ENCODE measurements around the gene CYP2C19. TPM values are rescaled to one million over a fixed set of nuclear protein-coding genes. Genes with fewer than 3 reads are reported as not detected.

Gene CYP2C19
- total RNA-seq, 1 experiment from 2014 or later: not detected

DNA sequence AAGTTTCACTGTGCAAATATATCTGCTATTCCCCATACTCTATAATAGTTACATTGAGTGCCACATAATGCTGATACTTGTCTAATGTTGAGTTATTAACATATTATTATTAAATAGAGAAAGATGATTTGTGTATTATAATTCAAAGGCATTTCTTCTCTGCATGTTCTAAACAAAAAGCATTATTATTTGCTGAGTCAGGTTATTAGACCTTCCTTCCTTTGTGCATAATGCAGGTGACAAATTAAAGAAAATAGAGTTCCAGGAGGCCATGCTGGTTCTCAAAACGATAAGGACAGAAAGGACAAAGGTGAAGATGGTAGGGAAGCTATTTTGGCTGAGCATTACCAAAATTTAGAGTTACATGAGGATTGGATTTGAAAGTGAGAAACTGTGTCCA, 90.6 kb downstream of the CYP2C19 start:
- TF ChIP-seq CTCF (conservative IDR thresholded peaks at IDR 0.05; ENCODE audit: low read depth, low read length): no peak
- TF ChIP-seq EZH2phosphoT487 (IDR thresholded peaks at IDR 0.05; ENCODE audit: borderline replicate concordance, low read length): no peak
- TF ChIP-seq EZH2 (IDR thresholded peaks at IDR 0.05; ENCODE audit: low read length, unreplicated experiment): no peak
- no peak overlapping the region for H3K4me2 ChIP-seq (ENCODE audit: low read length)
- ChIA-PET CTCF (no interaction called here), POLR2A (ENCODE audit: unreplicated experiment) (no interaction called here)
- H3K9me3 ChIP-seq (ENCODE audit: low read length): no peaks in the 10 kb centered on the region
- no TSS peak for BruUV-seq (replicated peaks)
- H3K9ac ChIP-seq (ENCODE audit: low read length): no peak overlapping the region
- no peak overlapping the region for H3K27ac ChIP-seq (ENCODE audit: low read length)
- no peaks in the 10 kb centered on the region for H4K20me1 ChIP-seq (ENCODE audit: low read length)
- intact Hi-C loops (cut with micrococcal nuclease): no loop called here
- ATAC-seq: no peak
- H3K4me3 ChIP-seq (ENCODE audit: low read length): no peak overlapping the region
- no peak overlapping the region for H2AFZ ChIP-seq (ENCODE audit: low read length)
- no peaks in the 10 kb centered on the region for H3K36me3 ChIP-seq (ENCODE audit: low read depth, low read length)
- no peaks in the 10 kb centered on the region for H3K79me2 ChIP-seq (ENCODE audit: low read length)
- no peak for DNase-seq
- no peaks in the 10 kb centered on the region for H3K27me3 ChIP-seq (ENCODE audit: low read length)
- no peaks in the 10 kb centered on the region for H3F3A ChIP-seq (ENCODE audit: low read length, unreplicated experiment)
- H3K4me1 ChIP-seq (ENCODE audit: insufficient read depth, low read length): no peaks in the 10 kb centered on the region
- H3K9me2 ChIP-seq (replicated peaks; ENCODE audit: low read length): no peaks in the 10 kb centered on the region

GRCh38 chr10:94858005-94858404, 95.5 kb downstream of the CYP2C19 start:
- BruUV-seq (replicated peaks): no TSS peak
- Histone ChIP-seq H3K4me1 (ENCODE audit: insufficient read depth, low read length) (no peaks in the 10 kb centered on the region), H3K4me2 (ENCODE audit: low read length) (no peak overlapping the region), H3K9me3 (ENCODE audit: low read length) (no peaks in the 10 kb centered on the region), H3K36me3 (ENCODE audit: low read depth, low read length) (no peaks in the 10 kb centered on the region), H3K4me3 (ENCODE audit: low read length) (no peak overlapping the region), H3K27ac (ENCODE audit: low read length) (no peak overlapping the region), H3K9me2 (replicated peaks; ENCODE audit: low read length) (no peaks in the 10 kb centered on the region), H2AFZ (ENCODE audit: low read length) (no peak overlapping the region), H3K9ac (ENCODE audit: low read length) (no peak overlapping the region), H3K27me3 (ENCODE audit: low read length) (no peaks in the 10 kb centered on the region), H3K79me2 (ENCODE audit: low read length) (no peaks in the 10 kb centered on the region), H3F3A (ENCODE audit: low read length, unreplicated experiment) (no peaks in the 10 kb centered on the region), H4K20me1 (ENCODE audit: low read length) (no peaks in the 10 kb centered on the region)
- CTCF ChIA-PET: no interaction called here
- TF ChIP-seq CTCF (conservative IDR thresholded peaks at IDR 0.05; ENCODE audit: low read depth, low read length) (no peak), EZH2phosphoT487 (IDR thresholded peaks at IDR 0.05; ENCODE audit: borderline replicate concordance, low read length) (no peak), EZH2 (IDR thresholded peaks at IDR 0.05; ENCODE audit: low read length, unreplicated experiment) (no peak)
- intact Hi-C loops (cut with micrococcal nuclease): no loop called here
- DNase-seq (no peak), ATAC-seq (no peak)
- POLR2A ChIA-PET (ENCODE audit: unreplicated experiment): no interaction called here

DNA sequence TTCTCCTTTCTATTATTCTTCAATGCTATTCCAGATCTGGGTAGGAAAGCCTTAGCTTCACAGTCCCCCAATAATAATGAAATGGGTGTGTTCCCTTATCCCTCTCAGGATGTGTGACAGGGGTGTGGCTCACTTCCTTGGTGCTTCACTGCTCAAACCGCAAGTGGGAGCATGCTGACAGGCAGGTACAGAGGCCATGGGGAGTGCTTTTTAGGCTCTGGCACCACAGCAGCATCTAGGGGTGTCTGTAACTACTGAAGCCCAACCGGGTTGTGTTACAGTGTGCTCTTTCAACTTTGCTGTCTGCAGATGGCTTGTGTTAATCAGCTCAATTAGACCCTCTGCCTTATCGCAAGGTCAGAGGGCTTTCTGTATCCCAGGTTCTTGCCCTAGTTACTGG, 96.6 kb downstream of the CYP2C19 start:
- Histone ChIP-seq H3K36me3 (ENCODE audit: low read depth, low read length) (no peaks in the 10 kb centered on the region), H4K20me1 (ENCODE audit: low read length) (no peaks in the 10 kb centered on the region), H3K9me2 (replicated peaks; ENCODE audit: low read length) (no peaks in the 10 kb centered on the region), H3K9ac (ENCODE audit: low read length) (no peak overlapping the region), H3K27me3 (ENCODE audit: low read length) (no peaks in the 10 kb centered on the region), H3K79me2 (ENCODE audit: low read length) (no peaks in the 10 kb centered on the region), H3K9me3 (ENCODE audit: low read length) (no peaks in the 10 kb centered on the region), H3K4me1 (ENCODE audit: insufficient read depth, low read length) (no peaks in the 10 kb centered on the region), H3F3A (ENCODE audit: low read length, unreplicated experiment) (no peaks in the 10 kb centered on the region), H2AFZ (ENCODE audit: low read length) (no peak overlapping the region), H3K27ac (ENCODE audit: low read length) (no peak overlapping the region), H3K4me3 (ENCODE audit: low read length) (no peak overlapping the region), H3K4me2 (ENCODE audit: low read length) (no peak overlapping the region)
- POLR2A ChIA-PET (ENCODE audit: unreplicated experiment): no interaction called here
- ATAC-seq (no peak), DNase-seq (peak; percentile 17)
- intact Hi-C loops (cut with micrococcal nuclease): no loop called here
- CTCF ChIA-PET: no interaction called here
- TF ChIP-seq EZH2phosphoT487 (IDR thresholded peaks at IDR 0.05; ENCODE audit: borderline replicate concordance, low read length): no peak
- TF ChIP-seq CTCF (conservative IDR thresholded peaks at IDR 0.05; ENCODE audit: low read depth, low read length): no peak
- no peak for TF ChIP-seq EZH2 (IDR thresholded peaks at IDR 0.05; ENCODE audit: low read length, unreplicated experiment)
- BruUV-seq (replicated peaks): no TSS peak
